Activated naive CD8-positive, alpha-beta T cell treated with anti-CD3 and anti-CD28 coated beads, Interleukin-2, amount 50 U/mL, for 24 hours (primary cell): ENCODE measurements around the gene SMCO3.

Source experiments
- ATAC-seq: fragments of 150-1000 bp; cut with Tn5 transposase; one replicate; pipeline ENCODE4 v1.10.0; 2021
- DNase-seq: peaks from one replicate; pipeline ENCODE4 v3.0.0; 2021
- H3K27ac Mint-ChIP-seq: one replicate; pipeline ENCODE4 v1.8.0; 2021; ENCODE audit warnings: mild to moderate bottlenecking, mixed read lengths
- H3K27me3 Mint-ChIP-seq: one replicate; pipeline ENCODE4 v1.8.0; 2021; ENCODE audit warnings: mixed read lengths
- H3K36me3 Mint-ChIP-seq: one replicate; pipeline ENCODE4 v1.8.0; 2021; ENCODE audit warnings: low read depth, mixed read lengths
- H3K4me1 Mint-ChIP-seq: one replicate; pipeline ENCODE4 v1.8.0; 2021; ENCODE audit warnings: mixed read lengths
- H3K4me3 Mint-ChIP-seq: one replicate; pipeline ENCODE4 v1.8.0; 2021; ENCODE audit warnings: mild to moderate bottlenecking, moderate library complexity, mixed read lengths
- H3K9me3 Mint-ChIP-seq: one replicate; pipeline ENCODE4 v1.8.0; 2021; ENCODE audit warnings: mixed read lengths

The SMCO3 gene

DNA sequence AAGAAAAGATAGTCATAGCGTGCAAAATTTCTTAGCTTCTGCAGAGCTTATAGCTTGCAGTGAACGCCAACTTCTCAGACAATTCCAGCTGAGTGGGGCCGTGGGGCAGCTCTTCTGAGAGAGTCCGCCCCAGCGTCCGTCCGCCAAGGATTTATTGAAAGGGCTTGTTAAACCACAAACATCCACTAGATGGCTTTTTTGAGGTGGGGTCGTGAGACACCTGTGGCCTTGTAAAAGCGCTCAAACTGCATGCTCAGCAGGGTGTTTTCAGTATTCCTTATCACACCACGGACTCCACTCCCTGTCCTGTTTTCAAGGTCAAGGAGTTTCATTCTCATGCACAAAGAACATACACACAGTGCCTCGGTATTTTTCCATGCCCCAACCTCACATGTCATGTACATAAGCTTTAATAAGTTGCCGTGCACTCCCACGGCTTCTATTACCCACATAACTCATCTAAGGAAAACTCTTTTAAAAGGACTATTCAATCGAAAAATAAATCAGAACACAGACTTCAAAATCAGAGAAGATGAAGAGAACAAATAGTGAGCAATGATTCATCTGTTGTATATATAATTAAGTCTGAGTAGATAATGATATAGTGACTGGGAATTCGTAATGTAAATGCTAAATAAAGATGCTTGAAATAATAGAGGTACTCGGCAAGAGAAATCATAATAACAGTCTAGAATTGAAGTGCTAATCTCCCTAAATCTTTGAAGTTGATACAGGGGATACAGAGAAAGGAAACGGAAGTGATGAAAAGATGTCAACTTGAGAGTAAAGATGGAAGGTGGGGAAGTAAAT, 57.4 kb downstream of the SMCO3 start:
- H3K4me3 Mint-ChIP-seq, result no peak overlapping the region
- H3K27me3 Mint-ChIP-seq, result no peaks in the 10 kb centered on the region
- H3K36me3 Mint-ChIP-seq, result peaks cover 25% of the 10 kb centered on the region
- DNase-seq (no peak), ATAC-seq (no peak)
- H3K9me3 Mint-ChIP-seq, result peaks cover 17% of the 10 kb centered on the region
- H3K27ac Mint-ChIP-seq, result no peak overlapping the region
- peaks cover 2% of the 10 kb centered on the region for H3K4me1 Mint-ChIP-seq
